ENCODE results near the gene HNRNPK.

Gene HNRNPK

GRCh38 chr9:83979812-83980394, at the start of gene HNRNPK:
Gene HNRNPK, minus strand, starts transcription at chr9:83980215. Its CDS starts 1,963 bp downstream, at chr9:83978252.
- peak; percentile 97 to 99 (median 98) for DNase-seq (ENCODE audit: low read depth in 2 of 3, low spot score in 1 of 3)

GRCh38 chr9:84027201-84027600, 47.2 kb upstream of the HNRNPK start:
- no peak for DNase-seq (ENCODE audit: low read depth in 2 of 3, low spot score in 1 of 3)

DNA sequence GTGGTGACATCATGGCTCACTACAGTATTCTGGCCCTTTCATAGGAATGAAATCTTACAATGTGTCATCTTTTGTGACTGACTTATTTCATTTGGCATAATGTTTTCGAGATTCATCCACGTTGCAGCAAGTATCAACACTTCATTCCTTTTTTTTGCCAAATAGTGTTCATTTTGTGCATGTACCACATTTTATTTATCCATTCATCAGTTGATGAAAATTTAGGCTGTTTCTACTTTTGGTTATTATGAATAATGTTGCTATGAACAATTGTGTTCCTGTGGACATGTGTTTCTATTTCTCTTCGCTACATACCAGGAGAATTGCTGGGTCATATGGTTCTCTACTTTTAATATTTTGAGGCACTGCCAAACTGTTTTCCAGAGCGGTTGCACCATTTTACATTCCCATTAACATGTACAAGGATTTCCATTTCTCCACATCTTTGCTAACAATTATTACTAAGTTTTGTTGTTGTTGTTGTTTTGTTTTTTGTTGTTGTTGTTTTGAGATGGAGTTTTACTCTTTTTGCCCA, 44.1 kb upstream of the HNRNPK start:
- DNase-seq (ENCODE audit: low read depth in 2 of 3, low spot score in 1 of 3), result no peak

- DNase-seq (ENCODE audit: low read depth in 2 of 3, low spot score in 1 of 3), result no peak
These were observed 27.6 kb upstream of the HNRNPK start for GRCh38 chr9:84007662-84008061.

- DNase-seq (ENCODE audit: low read depth in 2 of 3, low spot score in 1 of 3), result no peak
These were observed 23.2 kb upstream of the HNRNPK start for GRCh38 chr9:84003246-84003645.

GRCh38 chr9:84002344-84002743, 22.3 kb upstream of the HNRNPK start:
- DNase-seq (ENCODE audit: low read depth in 2 of 3, low spot score in 1 of 3), result no peak

DNA sequence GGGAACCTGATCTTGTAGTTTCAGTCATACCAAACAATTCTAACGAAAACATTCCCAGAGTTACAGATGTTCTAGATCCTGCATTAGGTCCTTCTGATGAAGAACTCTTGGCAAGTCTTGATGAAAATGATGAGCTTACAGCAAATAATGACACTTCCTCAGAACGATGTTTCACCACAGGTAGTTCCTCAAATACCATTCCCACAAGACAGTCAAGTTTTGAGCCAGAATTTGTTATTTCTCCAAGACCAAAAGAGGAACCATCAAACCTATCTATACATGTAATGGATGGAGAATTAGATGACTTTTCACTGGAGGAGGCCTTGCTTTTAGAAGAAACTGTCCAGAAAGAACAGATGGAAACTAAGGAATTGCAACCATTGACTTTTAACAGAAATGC, 21.6 kb upstream of the HNRNPK start:
- DNase-seq (ENCODE audit: low read depth in 2 of 3, low spot score in 1 of 3), result no peak

GRCh38 chr9:84000186-84000585, 20.2 kb upstream of the HNRNPK start:
- DNase-seq (ENCODE audit: low read depth in 2 of 3, low spot score in 1 of 3), result no peak

DNA sequence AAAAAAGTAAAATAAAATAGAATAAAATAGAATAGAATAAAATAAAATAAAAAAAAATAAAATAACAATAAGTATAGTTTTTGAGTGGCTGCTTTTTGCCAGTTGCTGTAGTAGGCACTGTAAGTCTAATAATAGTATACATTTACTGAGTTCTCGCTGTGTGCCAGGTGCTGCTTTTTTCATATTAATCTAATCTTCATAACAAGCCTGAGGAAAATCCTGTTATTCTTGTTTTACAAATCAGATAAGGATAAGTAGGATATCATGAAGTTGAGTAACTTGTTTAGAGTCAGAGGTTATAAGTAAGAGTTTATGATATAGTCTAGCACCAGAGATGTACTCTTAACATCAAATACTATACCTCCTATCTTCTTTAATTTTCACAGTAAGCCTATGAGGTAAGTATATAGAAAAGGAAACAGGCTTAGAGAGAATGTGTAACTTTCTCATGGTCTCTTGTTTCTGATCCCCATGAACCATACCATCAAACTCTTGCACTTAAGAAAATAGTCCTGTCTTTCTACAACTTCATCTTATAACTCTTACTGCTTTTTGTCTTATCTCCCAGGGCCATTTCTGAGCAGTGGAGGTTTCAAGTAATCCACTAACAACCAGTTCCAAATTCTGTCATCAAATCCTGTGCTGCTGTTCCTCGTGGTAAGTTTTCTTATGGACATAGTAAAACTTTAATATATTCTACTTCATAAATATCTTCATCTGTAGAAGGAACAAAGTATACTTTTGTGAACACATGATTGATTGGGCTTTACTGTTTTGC, 19.3 kb upstream of the HNRNPK start:
- DNase-seq (ENCODE audit: low read depth in 2 of 3, low spot score in 1 of 3), result no peak

DNA sequence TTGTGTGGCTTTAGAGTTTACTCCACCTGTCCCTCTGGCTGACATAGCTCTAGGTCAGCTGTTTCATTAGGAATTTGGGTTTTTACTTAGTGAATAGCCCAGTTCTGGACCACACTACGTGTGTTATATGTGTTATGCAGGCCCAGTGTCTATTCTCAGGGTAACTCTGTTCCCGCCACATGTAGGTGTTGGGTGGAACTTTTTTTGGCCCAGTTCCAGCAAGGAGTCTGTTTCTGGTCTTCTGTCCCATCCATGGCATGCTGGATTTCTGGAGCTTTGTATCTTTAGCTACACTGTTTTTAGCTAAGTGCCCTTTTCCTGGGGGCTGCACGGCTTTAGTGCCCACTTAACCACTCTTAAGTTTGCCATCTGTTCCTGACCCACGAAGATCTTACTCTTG, 16.1 kb upstream of the HNRNPK start:
- DNase-seq (ENCODE audit: low read depth in 2 of 3, low spot score in 1 of 3), result no peak

- no peak for DNase-seq (ENCODE audit: low read depth in 2 of 3, low spot score in 1 of 3)
These were observed 12.9 kb upstream of the HNRNPK start for GRCh38 chr9:83992901-83993300.

DNA sequence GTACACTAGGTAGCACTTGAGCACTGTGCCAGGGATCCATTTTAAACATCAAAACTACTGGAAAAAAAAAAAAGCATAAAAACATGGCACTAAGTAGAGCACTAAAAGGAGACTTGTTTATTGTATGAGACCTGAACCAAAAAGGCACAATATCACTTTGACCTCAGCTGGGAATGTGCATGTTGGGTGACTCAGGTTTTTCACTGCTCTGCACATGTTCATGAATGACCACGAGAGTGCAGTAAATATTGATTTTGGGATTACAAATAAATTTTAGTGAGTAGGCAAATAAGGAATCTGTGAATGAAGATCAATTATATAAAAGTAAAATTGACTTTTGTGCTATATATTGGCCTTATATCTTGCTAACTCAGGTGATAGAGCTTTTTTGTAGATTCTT, 12.4 kb upstream of the HNRNPK start:
- no peak for DNase-seq (ENCODE audit: low read depth in 2 of 3, low spot score in 1 of 3)

GRCh38 chr9:83991355-83991754, 11.3 kb upstream of the HNRNPK start:
- no peak for DNase-seq (ENCODE audit: low read depth in 2 of 3, low spot score in 1 of 3)

DNA sequence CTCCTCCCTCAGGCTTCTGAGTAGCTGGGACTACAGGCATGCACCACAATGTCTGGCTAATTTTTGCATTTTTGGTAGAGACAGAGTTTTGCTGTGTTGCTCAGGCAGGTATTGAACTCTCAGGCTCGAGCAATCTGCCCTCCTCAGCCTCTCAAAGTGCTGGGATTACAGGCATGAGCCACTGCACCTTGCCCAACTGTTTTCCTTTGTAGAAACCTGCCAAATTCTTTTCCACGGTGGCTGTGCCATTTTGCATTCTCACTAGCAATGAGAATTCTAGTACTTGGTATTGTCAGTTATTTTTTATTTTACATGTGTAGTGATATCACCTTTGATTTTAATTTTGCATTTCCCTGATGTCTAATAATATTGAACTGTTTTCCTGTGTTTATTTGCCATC, 8.4 kb upstream of the HNRNPK start:
- DNase-seq (ENCODE audit: low read depth in 2 of 3, low spot score in 1 of 3), result no peak

GRCh38 chr9:83987402-83987791, 7.4 kb upstream of the HNRNPK start:
- DNase-seq (ENCODE audit: low read depth in 2 of 3, low spot score in 1 of 3), result no peak

- no peak for DNase-seq (ENCODE audit: low read depth in 2 of 3, low spot score in 1 of 3)
These were observed 6.9 kb upstream of the HNRNPK start for GRCh38 chr9:83986765-83987401.

DNA sequence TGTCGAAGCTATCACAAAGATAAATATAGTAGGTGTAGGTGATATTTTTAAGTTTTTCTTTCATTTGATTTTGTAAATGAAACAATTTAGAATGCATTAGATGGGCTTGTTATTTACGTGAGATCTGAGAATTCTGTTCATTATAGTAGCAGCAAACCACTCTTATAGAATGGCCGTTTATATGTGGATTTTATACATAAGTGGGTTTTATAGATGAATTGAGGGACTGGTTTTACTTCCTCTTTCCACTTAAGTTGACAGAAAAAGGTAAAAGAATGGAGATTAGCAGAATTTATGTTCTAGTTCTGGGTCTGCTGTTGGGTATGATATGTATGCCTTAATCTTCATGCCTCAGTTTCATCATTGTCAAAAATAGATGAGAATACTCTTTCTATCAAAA, 6.2 kb upstream of the HNRNPK start:
- DNase-seq (ENCODE audit: low read depth in 2 of 3, low spot score in 1 of 3), result no peak

DNA sequence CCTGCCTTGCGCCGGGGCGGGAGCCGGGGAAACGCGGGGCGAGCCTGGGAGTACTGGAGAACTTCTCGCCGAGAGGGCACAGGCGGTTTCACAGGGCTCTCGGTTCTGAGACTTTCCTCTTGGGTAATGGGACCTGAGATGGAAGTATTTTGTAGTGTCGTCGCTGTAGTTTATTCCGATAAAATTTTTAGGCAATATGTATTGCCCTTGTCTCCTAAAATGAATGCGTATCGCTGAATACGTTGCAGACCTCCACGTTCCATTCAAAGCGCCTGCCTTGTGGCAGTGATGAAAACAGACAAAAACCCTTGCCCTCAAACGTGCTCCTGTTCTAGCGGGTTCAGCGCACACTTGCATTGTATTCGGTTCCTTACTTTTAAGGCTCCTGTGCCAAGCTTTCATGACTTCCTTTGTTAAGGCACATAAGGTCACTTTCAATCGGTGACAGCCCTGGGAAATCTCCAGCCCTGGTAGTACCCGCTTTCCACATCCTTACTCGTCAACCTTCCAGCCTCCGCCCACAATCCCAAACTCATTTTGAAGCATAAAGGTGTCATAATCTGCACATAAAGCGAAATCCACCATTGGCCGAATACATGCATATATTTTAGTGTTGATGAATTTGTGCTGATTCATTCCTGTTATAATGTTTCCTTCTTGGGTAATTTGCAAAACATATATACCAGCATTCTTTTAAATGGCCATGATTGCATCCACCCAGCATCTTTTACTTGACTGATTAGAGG, 1.3 kb upstream of the HNRNPK start:
- peak in 1 of 3 donors; percentile 23 for DNase-seq (ENCODE audit: low read depth in 2 of 3, low spot score in 1 of 3)

DNA sequence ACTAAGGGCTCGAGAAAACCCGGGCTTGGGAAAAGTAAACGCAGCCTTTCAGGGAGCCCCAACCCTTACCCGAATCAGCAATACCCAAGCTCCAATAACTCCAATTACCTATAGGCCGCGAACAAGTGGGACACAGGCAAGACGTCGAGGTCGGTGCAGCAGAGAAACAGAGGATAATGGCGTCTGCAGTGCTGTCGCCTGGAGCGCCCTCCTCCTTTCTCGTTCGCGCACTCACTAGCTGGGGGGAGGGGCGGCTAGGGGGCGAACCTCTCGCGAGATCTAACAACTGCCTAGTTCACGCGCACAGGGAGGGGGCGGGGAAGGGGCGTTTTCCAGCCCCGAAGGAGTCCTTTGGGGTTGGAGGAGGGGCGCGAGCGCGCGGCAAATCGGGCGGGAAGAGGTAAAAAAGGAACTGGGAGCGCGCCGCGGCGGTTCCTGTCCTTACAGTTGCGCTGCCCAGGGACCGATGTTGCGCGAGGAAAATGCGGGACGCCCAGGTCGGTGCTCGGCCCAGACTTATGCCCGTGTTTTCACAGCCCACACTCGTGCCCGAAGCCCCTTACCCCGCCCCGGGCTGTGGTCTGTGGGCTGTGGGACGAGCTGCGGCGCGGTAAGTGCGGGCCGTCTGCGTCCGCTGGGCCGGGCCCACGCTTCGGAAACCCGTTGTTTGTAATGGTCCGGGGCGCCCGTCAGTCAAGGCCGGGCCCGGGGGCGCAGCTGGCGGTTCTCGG, 545 bp upstream of the HNRNPK start, which contains the start of gene RMI1:
RMI1 (plus strand) TSS at position 411 of the 731 bp plus-strand sequence. CDS start 20,182 bp downstream, outside the sequence.
- DNase-seq (ENCODE audit: low read depth in 2 of 3, low spot score in 1 of 3), result peak; percentile 99 to 100 (median 99)

GRCh38 chr9:83978992-83979811, 813 bp downstream of the HNRNPK start:
- peak; percentile 75 to 87 (median 79) for DNase-seq (ENCODE audit: low read depth in 2 of 3, low spot score in 1 of 3)
